Measurements from ENCODE around the gene MPDZ.

Gene MPDZ

DNA sequence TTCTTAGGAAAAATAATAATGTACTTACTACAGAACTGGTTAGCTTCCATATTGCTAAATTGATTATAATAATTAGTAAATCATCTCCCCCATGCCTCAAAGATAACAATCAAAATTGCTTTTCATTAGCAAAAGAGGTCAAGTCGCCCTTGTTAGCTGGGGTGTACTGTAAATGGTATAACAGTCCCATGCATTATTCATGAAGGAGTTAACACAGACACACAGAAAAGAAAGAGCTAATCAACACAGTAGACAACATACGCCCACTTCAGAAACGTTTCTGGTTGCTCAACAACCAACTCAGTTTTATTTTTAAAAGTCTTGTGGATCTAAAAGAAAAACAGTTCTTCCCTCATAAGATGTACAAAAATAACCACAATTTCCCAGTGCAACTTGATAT is 100.2 kb downstream of the MPDZ start:
- no peak for DNase-seq (ENCODE audit: low spot score)

DNA sequence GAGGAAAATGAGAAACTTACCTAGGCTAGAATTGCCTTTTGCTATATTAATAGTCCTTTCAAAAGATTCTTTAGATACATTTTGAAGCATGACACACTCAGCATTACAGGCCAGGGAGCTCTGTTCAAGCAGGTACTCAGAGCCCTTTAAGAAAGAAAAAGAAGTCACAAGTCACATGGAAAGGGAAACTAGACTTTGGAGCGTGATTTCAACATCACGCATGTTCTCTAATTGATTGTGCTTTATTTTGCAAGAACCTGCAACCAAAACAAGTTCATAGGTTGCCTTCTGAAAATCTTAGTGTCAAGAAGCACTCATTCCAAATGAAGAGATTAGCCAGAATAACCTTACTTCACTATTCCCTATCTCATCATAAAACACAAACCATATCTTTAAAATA is 103.8 kb downstream of the MPDZ start:
- no peak for DNase-seq (ENCODE audit: low spot score)

DNA sequence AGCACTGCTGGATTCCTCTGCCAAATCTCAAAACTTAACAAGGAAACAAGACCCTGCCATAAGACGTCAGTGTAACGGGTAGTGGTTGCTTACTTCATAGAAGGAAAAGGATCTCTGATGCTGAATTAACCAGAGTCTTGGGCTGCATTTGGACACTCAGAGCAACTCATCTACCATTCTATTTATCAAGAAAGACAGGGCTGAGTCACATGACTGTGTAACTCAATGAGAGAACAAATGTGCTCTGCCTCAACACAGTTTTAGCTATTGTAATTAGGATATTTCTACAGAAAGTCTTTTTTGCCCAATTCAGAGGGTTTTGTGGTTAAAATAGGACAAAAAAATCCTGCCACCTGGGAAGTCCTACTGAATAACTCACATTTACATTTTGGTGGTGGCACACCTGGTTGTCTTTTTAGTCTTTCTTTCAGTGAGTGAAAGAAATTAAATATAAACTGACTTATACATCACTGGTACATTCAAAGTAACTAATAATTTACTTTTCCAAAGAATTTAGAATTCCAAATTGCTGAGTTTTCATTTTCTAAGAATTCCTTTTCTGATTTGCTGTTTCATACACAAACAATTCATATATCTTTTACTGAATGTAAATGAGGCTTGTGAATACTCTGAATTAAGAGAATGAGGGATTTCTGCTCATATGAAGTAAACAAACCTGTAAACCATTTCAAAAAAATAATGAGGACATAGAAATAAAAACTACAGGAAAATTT is 104.4 kb downstream of the MPDZ start:
- no peak for DNase-seq (ENCODE audit: low spot score)

DNA sequence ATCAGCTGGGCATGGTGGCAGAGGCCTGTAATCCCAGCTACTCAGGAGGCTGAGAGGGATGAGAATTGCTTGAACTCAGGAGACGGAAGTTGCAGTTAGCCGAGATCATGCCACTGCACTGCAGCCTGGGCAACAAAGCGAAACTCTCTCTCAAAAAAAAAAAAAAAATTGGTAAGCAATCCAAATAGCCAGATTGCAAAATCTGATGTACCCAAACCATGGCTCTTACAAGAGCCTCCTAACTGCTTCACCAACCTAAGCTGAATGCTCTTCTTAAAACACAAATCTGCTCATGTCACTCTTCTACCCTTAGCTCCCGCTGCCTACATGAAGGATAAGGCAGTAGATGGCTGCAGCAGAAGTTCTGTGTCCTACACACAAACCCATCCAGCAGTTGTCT is 105.9 kb downstream of the MPDZ start:
- no peak for DNase-seq (ENCODE audit: low spot score)

DNA sequence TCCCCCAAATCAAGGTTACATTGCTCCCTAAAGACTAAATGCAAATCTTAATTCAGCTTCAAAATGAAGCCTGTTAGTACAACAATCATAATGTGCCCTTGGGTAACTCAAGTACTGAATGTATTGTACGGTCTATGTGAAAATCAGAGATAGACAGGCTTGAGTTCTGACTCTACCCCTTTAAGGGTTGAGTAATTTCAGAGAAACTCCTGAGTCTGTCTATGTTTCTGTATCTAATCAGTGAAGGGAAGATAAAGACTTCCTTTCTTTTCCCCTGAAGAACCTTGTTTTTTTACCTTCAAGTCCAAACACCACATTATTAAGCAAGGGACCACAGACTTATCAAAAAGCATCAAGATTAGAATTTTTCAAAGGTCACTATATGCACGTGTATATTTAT is 108.2 kb downstream of the MPDZ start:
- DNase-seq (ENCODE audit: low spot score), result no peak

DNA sequence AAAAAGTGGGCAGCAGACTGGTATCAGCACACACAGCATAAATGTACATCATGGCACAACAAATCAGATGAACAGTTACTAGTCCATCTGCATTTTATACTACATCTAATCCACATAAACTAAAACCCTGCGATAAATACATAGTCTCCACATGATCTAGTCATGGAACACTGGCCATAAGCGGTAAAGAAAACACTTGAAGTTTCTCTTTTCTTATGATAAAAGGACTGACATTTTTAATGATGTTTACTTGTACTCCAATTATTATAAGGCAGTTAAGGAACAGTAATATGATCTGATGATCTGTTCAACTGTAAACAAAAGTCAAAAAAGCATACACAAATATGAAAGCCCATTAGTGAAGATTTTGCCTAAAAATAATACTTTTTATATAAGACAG is 112.5 kb downstream of the MPDZ start:
- no peak for DNase-seq (ENCODE audit: low spot score)

DNA sequence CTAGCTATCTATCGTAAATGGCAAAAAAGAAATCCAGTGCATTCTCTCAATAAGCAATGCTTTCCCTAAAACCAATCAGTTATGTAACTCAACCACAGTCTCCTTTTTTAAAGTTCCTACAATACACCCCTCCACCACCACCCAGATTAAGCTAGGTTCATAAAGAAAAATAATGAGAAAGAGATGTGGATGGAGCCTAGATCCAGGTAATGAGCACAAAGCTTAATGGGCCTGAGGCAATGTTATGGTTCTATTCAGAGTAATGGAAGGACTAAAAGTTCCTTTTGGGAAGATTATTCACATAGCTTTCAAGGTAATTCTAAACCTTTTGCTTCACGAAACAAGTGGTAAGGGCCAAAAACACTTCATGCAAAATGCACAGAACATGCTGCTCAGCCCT is 113.5 kb downstream of the MPDZ start:
- no peak for DNase-seq (ENCODE audit: low spot score)

DNA sequence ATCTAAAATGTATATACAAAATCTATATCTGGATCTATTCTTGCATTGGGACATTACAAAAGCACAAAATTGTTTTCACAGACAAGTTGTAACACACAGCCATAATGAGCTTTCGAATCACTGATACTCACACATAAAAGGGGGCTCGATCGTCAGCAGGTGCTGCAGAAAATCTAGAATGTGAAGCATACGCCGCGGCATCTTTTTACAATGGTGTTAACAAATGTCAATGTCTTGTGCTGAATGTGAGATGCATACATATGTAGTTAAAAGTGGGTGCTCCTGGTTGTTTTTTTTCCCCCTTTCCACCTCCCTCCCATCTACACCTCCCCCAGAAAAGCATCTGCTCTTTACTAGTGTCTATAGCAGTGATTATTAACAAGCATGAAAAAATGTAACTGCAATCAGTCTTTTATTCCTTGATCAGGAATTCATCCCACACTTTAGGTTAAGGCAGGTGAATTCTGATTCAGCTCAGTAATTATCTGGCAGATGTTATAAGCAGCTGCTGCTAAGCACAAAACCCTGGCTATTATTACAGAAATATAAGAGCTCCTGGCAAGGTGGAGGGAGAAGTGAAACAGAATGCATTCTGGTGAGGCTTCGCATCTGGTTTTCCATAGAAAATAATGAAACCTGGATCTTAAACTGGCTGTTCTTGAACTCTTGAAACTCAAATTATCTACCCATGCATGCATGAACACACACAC is 114.1 kb downstream of the MPDZ start:
- DNase-seq (ENCODE audit: low spot score), result no peak

DNA sequence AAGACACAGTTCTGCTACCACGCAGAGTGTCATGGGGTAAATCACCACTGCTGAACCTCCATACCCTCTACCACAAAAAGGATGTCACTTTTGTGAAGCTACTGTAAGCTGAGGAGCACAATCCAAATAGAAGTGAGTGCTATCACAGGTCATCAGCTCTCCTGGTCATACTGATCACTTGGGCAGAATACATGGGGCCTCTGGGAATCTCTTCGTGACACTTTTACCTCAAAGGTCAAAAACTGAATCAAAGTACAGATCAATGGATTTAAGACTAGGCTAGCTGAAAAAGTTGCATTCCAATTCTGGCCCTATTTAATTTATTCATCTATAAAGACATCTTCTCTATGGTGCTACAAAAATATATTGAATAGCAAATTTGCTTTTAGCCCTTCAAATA is 115.5 kb downstream of the MPDZ start:
- DNase-seq (ENCODE audit: low spot score), result no peak

DNA sequence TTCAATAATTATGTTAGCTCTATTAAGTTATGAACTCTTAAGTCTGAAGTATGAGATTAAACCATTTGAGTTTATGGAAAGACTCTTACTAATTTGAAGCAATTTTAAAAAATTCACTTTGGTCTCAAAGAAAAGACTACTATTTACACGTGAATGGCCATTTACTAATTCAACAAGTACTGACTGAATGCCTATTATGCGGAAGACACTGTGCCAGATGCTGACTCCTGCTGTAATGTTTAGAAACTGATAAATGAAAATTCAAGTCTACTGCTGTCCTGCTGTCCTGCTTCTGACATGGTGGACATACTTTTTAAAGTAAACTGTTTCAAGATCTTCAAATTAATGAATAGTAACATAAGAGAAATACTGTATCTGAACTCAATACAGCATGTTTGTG is 116.2 kb downstream of the MPDZ start:
- no peak for DNase-seq (ENCODE audit: low spot score)

DNA sequence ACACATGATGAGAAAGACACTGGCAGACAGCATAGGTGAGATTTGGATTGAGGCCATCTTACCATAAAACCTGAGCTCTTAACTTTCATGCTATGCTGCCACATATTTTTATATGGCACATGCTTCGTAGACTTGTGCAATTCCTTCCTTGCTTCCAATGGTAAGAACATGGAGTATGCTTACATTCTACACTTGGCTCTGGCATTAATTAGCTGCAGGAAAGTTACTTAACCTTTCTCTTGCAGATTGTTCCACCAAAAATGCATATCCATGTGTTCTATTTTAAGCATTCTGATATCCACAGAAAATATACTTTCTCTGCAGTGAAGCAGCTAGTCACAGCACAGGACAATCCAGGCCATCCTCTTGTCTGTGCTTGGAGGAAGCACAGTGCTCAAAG is 119.4 kb downstream of the MPDZ start:
- no peak for DNase-seq (ENCODE audit: low spot score)

DNA sequence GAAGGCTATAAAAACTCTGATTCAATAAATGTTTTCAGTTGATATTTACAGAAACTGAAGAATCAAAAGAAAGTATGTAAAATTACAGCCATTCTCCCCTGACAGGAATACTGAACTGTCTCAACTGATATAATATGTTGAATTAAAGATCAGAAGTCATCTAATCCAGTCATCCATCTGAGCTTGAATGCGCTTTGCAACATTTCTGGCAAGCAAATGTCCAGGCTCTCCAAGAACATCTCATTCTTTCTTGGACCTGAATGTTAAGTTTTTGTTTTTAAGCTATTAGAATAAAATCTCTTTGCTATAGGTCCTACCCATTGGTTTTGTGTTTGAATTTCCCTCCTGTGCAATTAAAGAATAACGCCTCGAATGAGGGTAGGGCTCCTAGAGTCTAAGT is 120.5 kb downstream of the MPDZ start:
- DNase-seq (ENCODE audit: low spot score), result no peak

DNA sequence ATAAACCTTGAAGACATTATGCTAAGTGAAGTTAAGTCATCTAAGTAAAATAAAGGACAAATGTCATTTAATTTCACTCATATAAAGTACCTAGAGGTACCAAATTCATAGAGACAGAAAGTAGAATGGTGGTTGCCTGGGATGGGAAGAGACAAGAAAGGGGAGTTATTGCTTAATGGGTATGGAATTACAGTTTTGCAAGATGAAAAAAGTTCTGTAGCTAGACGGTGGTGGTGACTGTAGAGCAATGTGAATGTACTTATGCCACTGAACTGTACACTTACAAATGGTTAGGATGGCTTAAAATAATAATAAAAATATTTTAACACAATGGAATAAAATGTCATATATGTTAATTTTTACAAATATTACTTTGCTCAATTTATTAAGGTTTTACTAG is 128.0 kb downstream of the MPDZ start:
- DNase-seq (ENCODE audit: low spot score), result no peak

DNA sequence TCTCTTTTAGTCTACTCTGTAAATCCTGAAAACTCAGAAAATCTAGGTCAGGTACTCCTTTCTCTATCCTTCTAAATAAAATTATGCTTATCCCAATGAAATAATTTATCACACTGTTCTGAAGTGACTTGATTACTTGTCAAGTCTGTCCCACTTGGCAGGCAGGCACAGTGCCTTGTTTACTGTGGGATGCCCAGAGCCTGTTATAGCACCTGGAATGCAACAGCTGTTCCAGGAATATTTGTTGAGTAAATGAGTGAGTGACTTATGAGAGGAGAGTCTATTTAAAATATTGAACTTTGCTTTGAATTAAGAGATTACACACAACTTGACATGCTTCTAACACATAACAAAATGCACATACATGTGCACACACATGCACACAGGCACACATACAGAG is 130.0 kb downstream of the MPDZ start:
- no peak for DNase-seq (ENCODE audit: low spot score)

DNA sequence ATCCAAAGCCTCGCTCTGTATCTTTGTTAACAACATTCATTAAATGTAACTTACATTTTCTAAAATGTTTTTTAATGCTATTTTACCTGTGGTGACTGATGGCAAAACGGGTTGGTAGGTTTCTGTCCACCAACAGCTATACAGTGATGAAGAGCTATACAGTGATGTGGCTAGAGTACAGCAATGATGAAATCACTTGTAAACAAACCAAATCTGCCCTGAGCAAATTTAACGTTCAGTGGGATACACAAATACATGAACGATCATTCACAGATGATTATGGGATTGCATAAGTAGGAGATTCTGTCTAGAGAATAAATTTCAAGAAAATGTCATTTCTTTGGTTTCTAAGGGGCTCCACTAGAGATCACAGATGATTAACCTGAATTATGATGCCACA is 132.7 kb downstream of the MPDZ start:
- DNase-seq (ENCODE audit: low spot score), result no peak

DNA sequence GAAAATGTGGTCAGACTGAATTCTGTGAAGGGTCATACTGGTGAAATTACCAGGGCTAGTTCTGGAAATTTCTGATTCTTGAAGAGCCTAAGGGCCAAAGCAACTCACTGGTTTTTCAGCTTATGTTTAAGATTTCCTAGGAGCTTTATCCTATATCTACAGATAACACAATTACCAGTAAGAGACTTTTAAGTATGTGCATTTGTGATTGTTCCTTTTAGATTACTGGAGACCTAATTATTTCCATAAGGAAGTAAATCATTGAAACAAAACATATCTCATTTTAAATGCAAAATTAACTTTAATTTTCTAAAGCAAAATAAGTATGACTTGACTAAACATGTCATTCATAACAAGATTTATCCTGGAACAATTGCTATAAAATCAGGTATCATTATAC is 134.2 kb downstream of the MPDZ start:
- DNase-seq (ENCODE audit: low spot score), result no peak

DNA sequence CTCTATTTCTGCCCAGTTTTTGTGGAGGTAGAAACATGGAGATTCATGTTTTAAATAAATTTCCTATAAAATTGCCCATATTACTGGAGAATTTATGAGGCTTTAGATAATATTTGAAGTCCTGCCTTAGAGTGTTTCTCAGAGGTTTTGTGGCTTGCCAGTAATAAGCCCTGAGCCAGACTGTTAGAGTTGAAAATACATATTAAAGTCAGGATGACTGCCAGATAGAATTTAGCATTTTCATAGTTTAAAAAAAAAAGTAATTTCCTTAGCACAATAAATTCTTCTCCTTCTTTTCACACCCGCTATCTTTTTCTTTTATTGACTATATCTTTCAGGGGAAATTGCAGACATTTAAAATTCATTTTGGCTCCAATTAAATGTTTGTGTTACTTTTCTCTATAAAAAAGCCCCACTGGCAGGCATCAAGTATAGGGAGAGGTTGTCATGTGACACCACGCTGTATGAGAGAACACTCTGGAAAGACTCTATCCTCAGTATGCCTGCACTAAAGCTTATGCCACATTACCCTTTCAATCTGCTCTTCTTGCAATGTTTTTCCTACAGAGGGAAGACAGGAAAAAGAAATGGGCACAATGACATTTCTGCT is 135.2 kb downstream of the MPDZ start:
- no peak for DNase-seq (ENCODE audit: low spot score)

DNA sequence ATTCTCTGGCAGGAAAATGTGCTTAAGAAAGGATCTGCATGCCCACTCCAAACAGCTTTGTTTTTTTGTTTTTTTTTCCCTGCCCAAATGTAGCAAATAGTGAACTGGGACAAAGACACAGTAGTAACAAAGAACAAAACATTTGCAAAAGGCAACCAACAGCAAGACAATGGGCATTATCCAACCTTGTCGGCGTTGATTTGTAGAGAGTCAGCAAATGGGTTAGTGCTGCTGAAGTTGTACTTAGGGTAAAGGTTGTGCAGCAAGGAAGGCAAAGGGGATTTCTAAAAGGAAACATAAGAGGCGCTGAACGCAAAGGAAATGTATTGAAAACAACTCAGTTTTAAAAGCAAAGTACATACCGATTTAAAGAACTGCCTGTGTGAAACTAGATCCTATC is 136.2 kb downstream of the MPDZ start:
- DNase-seq (ENCODE audit: low spot score), result no peak

DNA sequence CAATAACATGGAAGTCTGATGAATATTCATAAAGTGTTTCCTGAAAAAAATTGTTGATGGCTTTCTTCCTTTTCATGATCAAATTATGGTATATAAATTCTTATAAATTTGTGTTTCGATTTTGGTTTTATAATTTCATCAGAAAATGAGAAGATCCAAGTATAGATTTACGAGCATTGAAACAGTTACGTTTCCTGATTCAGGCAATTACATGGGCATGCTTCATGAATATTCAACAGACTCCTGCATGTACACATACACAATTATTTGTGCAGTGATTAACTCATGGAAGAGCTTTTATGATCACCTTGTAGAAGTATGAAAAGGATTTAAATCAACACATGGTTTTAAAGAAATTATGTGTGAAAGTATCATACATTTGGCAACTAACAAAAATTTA is 136.7 kb downstream of the MPDZ start:
- DNase-seq (ENCODE audit: low spot score), result no peak

DNA sequence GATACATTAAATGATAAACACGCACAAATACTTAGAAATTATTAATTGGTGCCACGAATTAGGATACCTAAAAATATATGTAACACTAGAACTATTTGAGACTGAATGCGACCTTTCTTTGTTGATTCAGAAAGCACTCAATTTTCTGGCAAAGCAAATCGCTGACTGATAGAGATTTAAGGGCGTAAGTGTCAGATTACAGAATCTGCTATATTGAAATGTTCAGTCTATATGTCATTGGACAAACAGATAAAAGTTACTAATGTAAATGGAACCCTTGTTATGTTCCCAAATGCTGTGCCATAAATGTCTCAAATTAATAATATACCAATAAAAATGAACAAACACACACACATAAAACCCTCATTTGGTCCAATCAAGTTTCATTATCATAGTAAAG is 137.9 kb downstream of the MPDZ start:
- DNase-seq (ENCODE audit: low spot score), result no peak

DNA sequence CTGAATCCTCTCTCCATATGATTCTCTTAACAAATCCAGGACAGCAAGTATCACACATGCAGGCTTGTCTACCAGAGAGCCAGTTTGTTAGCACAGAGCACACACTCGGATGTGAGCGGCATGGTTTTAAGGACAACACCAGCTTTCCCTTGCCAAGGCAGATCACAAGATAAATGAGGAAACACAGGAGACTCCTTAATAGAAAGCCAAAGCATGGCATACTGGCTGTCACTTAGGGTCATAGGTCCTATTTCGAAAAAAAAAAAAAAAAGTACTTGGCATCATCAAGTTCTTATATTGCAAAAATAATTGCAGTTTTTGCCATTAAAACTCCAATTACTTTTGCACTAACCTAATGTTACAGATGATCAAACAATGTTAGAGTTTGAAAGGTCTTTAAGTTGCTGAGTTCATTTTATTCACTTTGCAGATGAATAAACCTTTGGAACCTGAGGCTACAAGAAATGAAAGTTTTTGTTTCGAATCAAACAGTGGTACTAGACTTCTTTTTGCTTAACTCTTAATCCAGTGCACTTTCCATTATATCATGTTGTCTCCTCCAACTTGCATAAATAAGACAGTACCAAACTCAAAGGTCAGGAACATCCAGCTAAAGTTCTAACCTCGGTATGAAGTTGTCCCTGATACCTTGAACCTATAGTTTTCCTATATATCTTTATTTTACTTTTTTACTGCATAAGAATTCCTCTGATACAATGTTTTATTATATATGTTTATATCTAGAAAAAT is 138.5 kb downstream of the MPDZ start:
- DNase-seq (ENCODE audit: low spot score), result no peak

DNA sequence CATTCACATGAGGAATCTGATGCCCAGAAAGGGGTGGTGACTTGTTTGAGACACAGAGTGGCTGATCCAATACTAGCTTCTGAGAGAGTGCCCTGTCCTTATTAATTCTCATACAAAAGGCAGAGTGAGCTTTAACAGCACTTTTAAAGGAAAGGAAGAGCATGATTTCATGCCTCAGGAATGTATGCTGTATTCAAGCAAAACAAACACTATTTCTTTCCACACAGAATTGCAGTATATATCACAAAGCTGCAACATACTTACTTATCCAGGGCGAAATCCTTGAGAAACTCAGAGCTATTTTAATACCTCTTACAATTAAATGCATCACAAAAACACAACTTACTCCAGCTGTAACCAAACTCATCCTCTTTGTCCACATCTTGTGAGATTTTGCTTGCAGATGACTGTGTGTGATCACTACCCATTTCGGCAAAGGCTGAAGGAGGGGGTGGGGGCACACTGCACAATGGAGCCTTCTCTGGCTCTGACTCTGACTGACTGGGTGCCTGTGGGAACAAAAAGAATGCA is 139.8 kb downstream of the MPDZ start:
- DNase-seq (ENCODE audit: low spot score), result no peak

DNA sequence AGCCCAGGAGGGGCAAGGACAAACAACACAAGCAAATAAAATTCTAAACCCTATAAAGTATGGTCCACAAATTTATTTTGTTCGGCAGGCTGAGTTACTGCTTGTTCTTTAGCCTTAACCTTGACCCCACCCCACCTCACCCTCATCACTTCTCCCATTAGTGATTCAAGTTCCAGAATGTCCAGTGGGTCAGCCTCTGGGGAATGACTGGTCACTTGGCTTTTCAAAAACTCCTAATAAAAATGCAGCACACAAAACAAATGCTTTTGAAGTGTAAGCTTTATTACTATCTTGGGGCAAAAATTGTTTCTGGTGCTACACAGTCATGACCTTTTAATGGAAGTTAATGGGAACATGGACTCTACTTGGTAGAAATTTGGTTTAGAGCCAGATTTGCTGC is 142.1 kb downstream of the MPDZ start:
- DNase-seq (ENCODE audit: low spot score), result no peak
